ENCODE measurements around the gene RPL35A. TPM values are rescaled to one million over a fixed set of nuclear protein-coding genes. Genes with fewer than 3 reads are reported as not detected.

RPL35A gene
- total RNA-seq, 1 experiment from 2014 or later = 511 TPM

DNA sequence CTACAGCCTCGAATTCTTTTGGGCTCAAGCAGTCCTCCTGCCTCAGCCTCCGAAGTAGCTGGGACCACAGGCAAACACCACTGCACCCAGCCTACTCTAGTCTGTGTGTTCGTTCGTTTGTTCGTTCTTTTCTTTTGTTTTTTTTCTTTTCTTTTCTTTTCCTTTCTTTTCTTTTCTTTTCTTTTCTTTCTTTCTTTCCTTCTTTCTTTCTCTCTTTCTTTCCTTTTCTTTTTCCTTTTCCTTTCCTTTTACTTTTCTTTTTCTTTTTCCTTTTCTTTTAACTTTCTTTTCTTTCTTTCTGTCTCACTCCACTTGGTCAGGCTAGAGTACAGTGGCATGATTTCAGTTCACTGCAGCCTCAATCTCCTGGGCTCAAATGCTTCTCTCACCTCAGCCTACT, 46.9 kb downstream of the RPL35A start:
- no peaks in the 10 kb centered on the region for H3K9me3 ChIP-seq (replicated peaks)
- H3K27ac ChIP-seq = no peak overlapping the region
- no peak for DNase-seq (ENCODE audit: low read depth in 1 of 2, low spot score in 2 of 2)
- H3K27me3 ChIP-seq (replicated peaks) = no peaks in the 10 kb centered on the region
- no peaks in the 10 kb centered on the region for H3K4me1 ChIP-seq (replicated peaks)
- H3K4me3 ChIP-seq = no peak overlapping the region
- H3K36me3 ChIP-seq = no peaks in the 10 kb centered on the region

DNA sequence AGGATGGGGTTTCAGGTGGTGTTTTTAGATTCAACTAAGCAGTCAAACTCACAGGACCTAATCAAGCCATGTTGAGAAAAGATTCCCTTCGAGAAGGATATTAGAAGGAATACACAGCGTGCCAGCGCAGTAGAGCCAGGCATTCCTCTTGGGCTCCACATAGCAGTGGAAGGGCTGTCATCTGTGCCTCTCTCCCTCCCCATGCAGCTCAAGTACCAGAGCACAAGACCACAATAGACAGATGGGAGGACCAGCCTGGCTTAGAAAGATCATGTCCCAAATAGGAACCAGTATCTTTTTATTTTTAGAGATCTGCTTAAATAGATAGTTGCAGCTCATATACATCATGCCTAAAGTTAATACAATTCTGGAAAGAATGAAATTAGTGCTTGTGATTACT, 47.9 kb downstream of the RPL35A start:
- no peak overlapping the region for H3K4me3 ChIP-seq
- no peaks in the 10 kb centered on the region for H3K4me1 ChIP-seq (replicated peaks)
- no peak for DNase-seq (ENCODE audit: low read depth in 1 of 2, low spot score in 2 of 2)
- H3K27me3 ChIP-seq (replicated peaks) = no peaks in the 10 kb centered on the region
- no peaks in the 10 kb centered on the region for H3K36me3 ChIP-seq
- H3K27ac ChIP-seq = no peak overlapping the region
- no peaks in the 10 kb centered on the region for H3K9me3 ChIP-seq (replicated peaks)

Other genes with a start within 250 kb of the RPL35A start
- gene RUBCN, start 213.3 kb upstream of the RPL35A start, total RNA-seq (2014; rRNA removed; shearing (Covaris generic)) = 7.0 and 10.4 TPM in 2 replicates
- gene FYTTD1, start 200.3 kb upstream of the RPL35A start, total RNA-seq (2014; rRNA removed; shearing (Covaris generic)) = 20.9 and 52.2 TPM in 2 replicates
- gene LRCH3, start 158.9 kb upstream of the RPL35A start, total RNA-seq (2014; rRNA removed; shearing (Covaris generic)) = 21.2 and 32.2 TPM in 2 replicates
- gene LMLN, start 10.0 kb downstream of the RPL35A start, total RNA-seq (2014; rRNA removed; shearing (Covaris generic)) = 1.3 and 1.9 TPM in 2 replicates